ENCODE results near the gene ACOT2.

The ACOT2 gene

GRCh38 chr14:73616831-73617230 lies 47.8 kb downstream of the ACOT2 start:
- DNase-seq = no peak

GRCh38 chr14:73619524-73619923 lies 50.5 kb downstream of the ACOT2 start:
- DNase-seq = no peak

- DNase-seq = no peak
Measured at GRCh38 chr14:73620268-73620667, 51.3 kb downstream of the ACOT2 start.

- no peak for DNase-seq
Measured at GRCh38 chr14:73623504-73624054, 54.6 kb downstream of the ACOT2 start.
